GM18867 (cell line): ENCODE measurements around the gene SLC7A8.
"Not testable (repeated sequence)": the region's sequence is repeated elsewhere in the genome, so short reads cannot be mapped to it uniquely, and the experiment has no call there.

Source experiments
- ATAC-seq: cut with Tn5 transposase; IDR thresholded peaks from one replicate; pipeline ENCODE4 v1.9.1; 2021; ENCODE audit warnings: mild to moderate bottlenecking, moderate library complexity; ENCODE audit not compliant: unreplicated experiment

The SLC7A8 gene

GRCh38 chr14:23115039-23115731 lies 68.3 kb downstream of the SLC7A8 start:
- no peak for ATAC-seq

GRCh38 chr14:23114669-23115038 lies 68.8 kb downstream of the SLC7A8 start:
- no peak for ATAC-seq

- no peak for ATAC-seq
Observed at GRCh38 chr14:23114120-23114458, 69.4 kb downstream of the SLC7A8 start.

GRCh38 chr14:23113431-23114119 lies 69.9 kb downstream of the SLC7A8 start:
- no peak for ATAC-seq

GRCh38 chr14:23112359-23113178 lies 70.9 kb downstream of the SLC7A8 start:
- ATAC-seq, result no peak

- ATAC-seq, result no peak
Observed at GRCh38 chr14:23110579-23111365, 72.7 kb downstream of the SLC7A8 start.

GRCh38 chr14:23109769-23110168 lies 73.7 kb downstream of the SLC7A8 start:
- no peak for ATAC-seq

- ATAC-seq, result not testable (repeated sequence)
Observed at GRCh38 chr14:23108169-23108568, 75.3 kb downstream of the SLC7A8 start.

GRCh38 chr14:23107620-23108019 lies 75.8 kb downstream of the SLC7A8 start:
- not testable (repeated sequence) for ATAC-seq

- ATAC-seq, result no peak
Observed at GRCh38 chr14:23106747-23107045, 76.8 kb downstream of the SLC7A8 start.

- no peak for ATAC-seq
Observed at GRCh38 chr14:23105348-23105824, 78.1 kb downstream of the SLC7A8 start.

- no peak for ATAC-seq
Observed at GRCh38 chr14:23104591-23105347, 78.7 kb downstream of the SLC7A8 start, which contains the start of gene CIROP. Gene CIROP (minus strand): TSS chr14:23104989. CDS start chr14:23104920, 69 bp downstream.

- ATAC-seq, result no peak
Observed at GRCh38 chr14:23104070-23104590, 79.3 kb downstream of the SLC7A8 start.

GRCh38 chr14:23103581-23103980 lies 79.9 kb downstream of the SLC7A8 start:
- ATAC-seq, result no peak

GRCh38 chr14:23102801-23103200 lies 80.7 kb downstream of the SLC7A8 start:
- ATAC-seq, result no peak

GRCh38 chr14:23101986-23102625 lies 81.4 kb downstream of the SLC7A8 start:
- ATAC-seq, result no peak

GRCh38 chr14:23101213-23101970 lies 82.1 kb downstream of the SLC7A8 start:
- ATAC-seq, result no peak

- no peak for ATAC-seq
Observed at GRCh38 chr14:23099212-23099861, 84.1 kb downstream of the SLC7A8 start.
